Osteocyte (in vitro differentiated cells): ENCODE measurements around the gene GLT8D1. TPM values are rescaled to one million over a fixed set of nuclear protein-coding genes. Genes with fewer than 3 reads are reported as not detected.

Experiments
- DNase-seq: peaks from one replicate; pipeline ENCODE4 v3.0.0; 2021; ENCODE audit warnings: mixed read lengths; ENCODE audit not compliant: unreplicated experiment; ENCODE audit errors: extremely low spot score
- H3K27ac Mint-ChIP-seq: one replicate; pipeline ENCODE4 v1.8.0; 2021; ENCODE audit warnings: mild to moderate bottlenecking, mixed read lengths; ENCODE audit not compliant: unreplicated experiment
- H3K27me3 Mint-ChIP-seq: one replicate; pipeline ENCODE4 v1.8.0; 2021; ENCODE audit warnings: mixed read lengths; ENCODE audit not compliant: unreplicated experiment
- H3K36me3 Mint-ChIP-seq: one replicate; pipeline ENCODE4 v1.8.0; 2021; ENCODE audit warnings: mixed read lengths; ENCODE audit not compliant: unreplicated experiment
- H3K4me1 Mint-ChIP-seq: one replicate; pipeline ENCODE4 v1.8.0; 2021; ENCODE audit warnings: mixed read lengths; ENCODE audit not compliant: unreplicated experiment
- H3K4me3 Mint-ChIP-seq: one replicate; pipeline ENCODE4 v1.8.0; 2021; ENCODE audit warnings: mild to moderate bottlenecking, moderate library complexity, mixed read lengths; ENCODE audit not compliant: unreplicated experiment
- H3K9me3 Mint-ChIP-seq: one replicate; pipeline ENCODE4 v1.8.0; 2021; ENCODE audit warnings: mixed read lengths; ENCODE audit not compliant: unreplicated experiment
- total RNA-seq: library from RNA; stranded (reverse); gene quantifications from 2 replicates; pipeline ENCODE4 v1.2.1, GENCODE V29; 2021
- TF ChIP-seq, protein P1 (sequence below): fragments of 200-600 bp; sonication (generic); IDR thresholded peaks from 2 replicates; pipeline ENCODE4 v1.5.0; 2021; ENCODE audit warnings: antibody characterized with exemption, mild to moderate bottlenecking, moderate library complexity

GLT8D1 gene
- total RNA-seq, 1 donor from 2014 or later: 86.3 TPM

DNA sequence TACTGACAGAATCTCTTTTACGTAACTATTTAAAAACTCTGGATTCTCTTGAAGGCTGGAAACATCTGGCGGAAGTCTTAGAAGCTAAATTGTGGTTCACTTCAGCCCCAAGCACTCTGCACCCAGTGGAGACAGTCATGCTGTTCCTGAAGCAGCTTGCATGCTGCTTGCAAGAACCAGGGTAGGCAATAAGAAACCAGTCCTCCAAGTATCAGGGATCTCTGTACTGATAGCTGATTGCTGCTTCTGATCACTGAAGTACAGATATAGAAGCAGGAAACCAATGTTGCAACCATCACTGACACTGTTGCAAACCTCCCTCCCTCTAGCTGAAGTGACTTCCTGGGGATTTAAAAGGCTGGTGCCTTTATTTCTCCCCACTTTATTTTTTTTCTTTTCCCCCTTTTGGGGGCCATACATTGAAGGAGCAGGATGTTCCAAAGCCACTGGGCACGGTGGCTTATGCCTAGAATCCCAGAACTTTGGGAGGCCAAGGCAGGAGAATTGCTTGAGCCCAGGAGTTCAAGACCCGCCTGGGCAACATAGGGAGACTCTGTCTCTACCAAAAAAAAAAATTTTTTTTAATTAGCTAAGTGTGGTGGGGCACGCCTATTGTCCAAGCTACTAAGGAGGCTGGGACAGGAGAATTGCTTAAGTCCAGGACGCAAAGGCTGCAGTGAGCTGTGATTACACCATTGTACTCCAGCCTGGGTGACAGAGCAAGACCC is 15.6 kb upstream of the GLT8D1 start:
- Mint-ChIP-seq H3K4me3 (no peak overlapping the region), H3K27me3 (no peaks in the 10 kb centered on the region), H3K9me3 (peaks cover 4% of the 10 kb centered on the region), H3K4me1 (no peaks in the 10 kb centered on the region), H3K27ac (no peak overlapping the region), H3K36me3 (peaks cover 29% of the 10 kb centered on the region)
- peak; percentile 23 for DNase-seq
- TF ChIP-seq, protein P1, sequence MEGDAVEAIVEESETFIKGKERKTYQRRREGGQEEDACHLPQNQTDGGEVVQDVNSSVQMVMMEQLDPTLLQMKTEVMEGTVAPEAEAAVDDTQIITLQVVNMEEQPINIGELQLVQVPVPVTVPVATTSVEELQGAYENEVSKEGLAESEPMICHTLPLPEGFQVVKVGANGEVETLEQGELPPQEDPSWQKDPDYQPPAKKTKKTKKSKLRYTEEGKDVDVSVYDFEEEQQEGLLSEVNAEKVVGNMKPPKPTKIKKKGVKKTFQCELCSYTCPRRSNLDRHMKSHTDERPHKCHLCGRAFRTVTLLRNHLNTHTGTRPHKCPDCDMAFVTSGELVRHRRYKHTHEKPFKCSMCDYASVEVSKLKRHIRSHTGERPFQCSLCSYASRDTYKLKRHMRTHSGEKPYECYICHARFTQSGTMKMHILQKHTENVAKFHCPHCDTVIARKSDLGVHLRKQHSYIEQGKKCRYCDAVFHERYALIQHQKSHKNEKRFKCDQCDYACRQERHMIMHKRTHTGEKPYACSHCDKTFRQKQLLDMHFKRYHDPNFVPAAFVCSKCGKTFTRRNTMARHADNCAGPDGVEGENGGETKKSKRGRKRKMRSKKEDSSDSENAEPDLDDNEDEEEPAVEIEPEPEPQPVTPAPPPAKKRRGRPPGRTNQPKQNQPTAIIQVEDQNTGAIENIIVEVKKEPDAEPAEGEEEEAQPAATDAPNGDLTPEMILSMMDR: no peak

DNA sequence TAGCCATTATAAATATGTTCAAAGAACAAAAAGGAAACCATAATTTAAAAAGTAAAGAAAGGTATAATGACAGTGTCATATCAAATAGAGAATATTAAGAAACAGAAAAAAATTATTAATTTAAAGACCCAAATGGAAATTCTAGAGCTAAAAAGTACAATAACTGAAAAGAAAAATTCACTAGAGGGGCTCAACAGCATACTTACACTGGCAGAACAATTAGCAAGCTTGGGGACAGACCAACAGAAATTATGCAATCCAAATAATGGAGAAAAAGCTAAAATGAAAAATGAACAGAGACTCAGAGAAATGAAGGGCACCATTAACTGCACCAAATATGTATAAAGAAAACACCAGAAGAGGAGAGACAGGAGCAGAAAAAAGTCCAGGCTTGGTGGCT is 14.0 kb upstream of the GLT8D1 start:
- H3K36me3 Mint-ChIP-seq: peaks cover 25% of the 10 kb centered on the region
- H3K4me3 Mint-ChIP-seq: no peak overlapping the region
- TF ChIP-seq, protein P1: no peak
- no peaks in the 10 kb centered on the region for H3K4me1 Mint-ChIP-seq
- no peak overlapping the region for H3K27ac Mint-ChIP-seq
- no peaks in the 10 kb centered on the region for H3K27me3 Mint-ChIP-seq
- H3K9me3 Mint-ChIP-seq: peaks cover 4% of the 10 kb centered on the region
- DNase-seq: no peak

DNA sequence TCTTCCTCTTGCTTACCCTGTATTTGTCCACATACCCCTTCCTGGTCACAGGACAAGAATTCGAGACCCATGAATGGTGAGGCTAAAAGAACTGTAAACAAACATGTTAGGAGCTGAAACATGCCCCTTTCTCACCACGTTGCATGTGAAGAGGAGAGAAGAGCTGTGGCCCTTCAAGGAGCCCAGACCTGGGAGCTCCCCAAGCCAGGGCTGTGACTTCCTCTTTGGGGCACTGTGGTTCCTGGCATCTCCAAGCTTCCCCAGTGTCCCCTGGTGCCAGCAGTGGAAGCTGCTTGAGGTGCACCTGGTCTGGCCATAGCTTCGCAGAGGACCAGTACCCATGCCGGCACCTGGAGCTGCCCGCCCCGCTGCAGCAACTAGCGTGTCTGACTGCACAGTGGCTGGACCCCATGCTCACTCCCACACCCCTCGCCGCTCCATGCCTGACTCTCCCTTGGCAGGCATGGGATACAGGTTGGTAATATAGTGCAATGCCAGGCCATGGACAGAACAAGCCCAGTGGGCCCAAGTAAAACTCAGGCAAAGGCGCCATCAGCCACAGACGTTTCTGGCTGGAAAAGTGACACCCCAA is 10.2 kb upstream of the GLT8D1 start:
- H3K4me1 Mint-ChIP-seq: no peaks in the 10 kb centered on the region
- no peak overlapping the region for H3K4me3 Mint-ChIP-seq
- H3K36me3 Mint-ChIP-seq: peaks cover 25% of the 10 kb centered on the region
- H3K27ac Mint-ChIP-seq: no peak overlapping the region
- no peaks in the 10 kb centered on the region for H3K27me3 Mint-ChIP-seq
- TF ChIP-seq, protein P1: no peak
- H3K9me3 Mint-ChIP-seq: peaks cover 4% of the 10 kb centered on the region
- no peak for DNase-seq

DNA sequence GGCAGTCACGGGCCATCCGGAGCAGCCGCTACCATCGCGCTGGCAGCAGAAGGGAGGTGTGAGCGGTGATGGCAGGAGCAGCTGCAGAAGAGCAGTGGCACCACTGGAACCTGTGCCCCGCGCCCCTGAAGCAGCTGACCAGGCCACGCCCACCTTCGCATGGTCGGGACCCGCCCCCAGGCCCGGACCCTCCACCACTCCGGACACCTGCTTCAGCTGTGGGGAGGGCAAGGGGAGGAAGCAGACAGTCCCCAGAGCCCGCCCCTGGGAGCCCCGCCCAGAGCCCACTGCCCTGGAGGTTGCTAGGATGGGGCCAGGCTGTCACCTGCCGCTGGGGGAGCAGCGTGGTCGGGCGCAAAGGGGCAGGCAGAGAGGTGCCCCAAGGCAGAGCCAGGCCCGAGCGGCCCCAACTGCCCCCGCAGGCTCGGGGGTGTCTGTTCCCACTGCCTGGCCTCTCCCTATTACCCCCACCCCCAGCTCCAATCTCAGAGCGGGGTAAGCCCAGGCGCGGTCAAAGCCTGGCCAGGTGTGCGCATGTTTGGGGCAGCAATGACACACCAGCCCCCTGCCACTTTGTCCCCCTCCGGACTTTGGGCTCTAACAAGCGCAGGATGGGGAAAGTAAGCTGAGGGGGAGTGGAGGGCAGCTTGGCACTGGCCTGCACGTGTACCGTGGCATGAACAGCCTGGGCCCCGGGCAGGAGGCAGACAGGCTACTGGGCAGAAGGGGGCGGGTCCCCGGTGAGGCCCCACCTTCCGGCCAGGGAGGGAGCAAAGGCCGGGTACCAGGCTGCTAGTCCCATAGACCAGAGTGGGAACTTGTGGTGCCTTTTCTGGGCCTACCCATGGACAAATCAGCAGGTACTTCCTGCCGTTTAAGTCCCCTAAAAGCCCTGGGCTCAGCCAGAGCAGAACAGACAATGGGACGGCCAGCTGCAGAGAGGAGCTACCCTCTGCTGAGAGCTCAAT is 9.0 kb upstream of the GLT8D1 start:
- no peak for DNase-seq
- H3K4me3 Mint-ChIP-seq: no peak overlapping the region
- H3K27me3 Mint-ChIP-seq: no peaks in the 10 kb centered on the region
- TF ChIP-seq, protein P1: no peak
- H3K9me3 Mint-ChIP-seq: peaks cover 1% of the 10 kb centered on the region
- H3K36me3 Mint-ChIP-seq: peaks cover 16% of the 10 kb centered on the region
- H3K27ac Mint-ChIP-seq: no peak overlapping the region
- H3K4me1 Mint-ChIP-seq: no peaks in the 10 kb centered on the region
